Stimulated activated CD4-positive, alpha-beta T cell treated with anti-CD3 and anti-CD28 coated beads, Interleukin-4, amount 100 ng/mL, for 4 hours (primary cell): ENCODE measurements around the gene PTPRM.

Experiments used
- DNase-seq, 2 experiments: peaks; one replicate each; pipeline ENCODE4 v3.0.0-alpha.2; 2020

PTPRM gene

DNA sequence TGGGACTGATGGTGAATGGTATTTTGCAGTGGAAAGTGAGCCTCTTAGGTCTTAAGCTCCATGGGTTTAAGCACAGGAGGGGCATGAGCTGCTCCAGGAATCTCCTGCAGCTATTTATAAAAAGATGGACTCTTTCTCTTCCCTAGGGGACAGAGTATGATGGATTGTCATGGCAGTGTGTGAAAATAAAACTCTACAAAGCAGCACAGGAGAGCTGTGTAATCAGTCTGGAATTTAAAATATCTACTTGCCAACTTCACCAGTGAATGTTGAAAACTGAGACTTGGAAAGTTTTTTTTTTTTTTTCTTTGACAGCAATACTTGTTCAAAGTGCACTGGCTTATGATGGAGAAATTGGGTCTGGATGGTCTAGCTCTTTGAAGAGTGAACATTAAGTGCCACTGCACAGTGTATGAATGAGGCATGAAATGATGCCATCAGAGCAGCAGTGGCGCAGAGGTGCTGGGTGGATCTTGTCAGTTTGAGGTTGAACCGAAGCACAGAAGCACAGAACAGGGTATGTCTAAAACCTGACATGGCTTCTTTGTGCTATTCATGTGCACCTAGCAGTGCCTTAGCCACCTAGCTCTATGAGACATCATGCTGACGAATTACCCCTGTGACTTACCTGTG, 245.4 kb downstream of the PTPRM start:
- DNase-seq: no peak

DNA sequence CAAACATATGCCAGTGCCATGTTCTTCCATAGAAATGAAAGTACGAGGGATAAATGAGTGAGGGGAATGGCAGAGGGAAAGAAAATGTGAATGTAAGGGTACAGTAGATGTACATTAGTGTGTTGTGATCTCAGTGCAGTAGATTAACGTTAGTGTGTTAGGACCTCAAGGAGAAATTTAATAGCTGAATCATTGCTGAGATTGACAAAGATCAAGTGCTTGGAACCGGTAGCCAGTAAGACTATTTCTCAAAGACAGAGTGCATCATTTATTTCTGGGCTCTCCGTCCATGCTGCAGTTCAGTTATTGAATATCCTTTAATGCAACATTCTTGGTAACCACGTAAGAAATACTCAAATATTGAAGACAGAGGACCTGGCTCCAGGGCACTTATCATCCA, 246.0 kb downstream of the PTPRM start:
- no peak for DNase-seq

DNA sequence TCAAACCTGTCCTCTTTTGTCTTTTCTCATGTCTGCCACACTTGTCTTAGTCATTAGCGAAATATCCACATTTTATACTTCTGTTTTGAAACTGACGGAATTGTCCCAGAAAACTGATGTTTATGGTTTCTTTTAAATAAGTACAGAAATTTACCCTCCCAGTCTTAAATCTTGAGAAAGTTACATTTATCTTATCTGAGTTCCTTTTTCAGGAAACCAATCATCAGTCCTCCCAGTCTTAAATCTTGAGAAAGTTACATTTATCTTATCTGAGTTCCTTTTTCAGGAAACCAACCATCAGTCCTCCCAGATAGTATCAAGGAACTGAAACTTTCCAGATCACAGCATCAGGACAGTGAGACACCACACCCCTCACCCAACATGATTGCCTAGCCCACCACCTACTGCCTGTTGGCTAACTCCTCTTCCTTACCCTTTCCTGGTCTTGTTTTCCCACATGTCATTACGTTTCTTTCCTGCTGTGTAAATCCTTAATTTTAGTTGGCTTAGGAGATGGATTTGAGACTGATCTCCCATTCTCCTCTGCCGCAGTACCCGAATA, 247.7 kb downstream of the PTPRM start:
- DNase-seq: no peak

DNA sequence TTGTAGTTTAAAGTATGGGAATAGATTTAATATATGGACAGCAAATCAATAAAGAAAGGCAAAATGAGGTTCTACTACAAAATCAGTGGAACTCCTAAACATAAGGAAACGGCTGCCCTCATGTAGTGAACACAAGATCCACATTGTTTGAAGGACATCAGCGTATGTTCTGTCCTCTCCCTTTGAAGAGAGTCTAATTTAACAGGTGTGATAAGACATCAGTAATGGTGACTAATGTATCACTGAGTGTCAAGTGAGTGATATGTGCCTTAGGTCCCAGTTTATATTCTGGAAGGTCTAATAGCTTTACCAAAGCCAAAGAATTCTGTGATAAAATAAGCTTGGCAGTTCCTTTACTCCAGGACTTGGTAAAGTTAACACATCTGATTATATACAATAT, 248.7 kb downstream of the PTPRM start:
- DNase-seq: no peak

DNA sequence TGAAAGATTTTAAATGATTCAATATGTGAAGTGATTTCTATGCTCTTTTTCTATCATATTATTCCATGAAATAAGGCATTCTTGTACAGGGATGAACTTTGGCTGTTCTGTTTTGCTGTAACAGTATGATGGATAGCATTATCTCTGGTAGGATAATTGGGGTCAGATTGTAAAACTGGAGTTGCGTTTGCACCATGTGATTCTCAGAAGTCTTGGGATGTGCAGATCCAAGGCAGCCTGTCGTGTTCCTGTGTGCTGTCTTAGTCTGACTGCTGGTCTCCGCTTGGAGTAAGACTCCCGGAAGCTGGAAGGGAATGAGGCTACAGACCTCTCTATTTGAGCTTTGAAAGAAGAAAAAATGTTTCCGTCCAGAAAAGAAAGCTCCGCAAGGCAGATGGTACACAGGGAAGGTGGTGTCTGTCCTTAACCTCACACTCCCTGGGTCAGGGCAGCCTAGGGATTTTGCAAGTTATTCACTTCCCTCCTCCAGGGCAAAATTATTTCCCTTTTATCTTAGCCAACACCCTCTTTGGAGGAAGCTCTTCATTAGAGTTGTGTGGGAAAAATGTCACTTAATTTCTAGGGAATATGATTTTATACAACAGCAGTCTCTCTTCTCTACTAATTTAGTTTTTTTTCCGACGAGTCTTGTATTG, 250.6 kb downstream of the PTPRM start:
- DNase-seq: no peak

DNA sequence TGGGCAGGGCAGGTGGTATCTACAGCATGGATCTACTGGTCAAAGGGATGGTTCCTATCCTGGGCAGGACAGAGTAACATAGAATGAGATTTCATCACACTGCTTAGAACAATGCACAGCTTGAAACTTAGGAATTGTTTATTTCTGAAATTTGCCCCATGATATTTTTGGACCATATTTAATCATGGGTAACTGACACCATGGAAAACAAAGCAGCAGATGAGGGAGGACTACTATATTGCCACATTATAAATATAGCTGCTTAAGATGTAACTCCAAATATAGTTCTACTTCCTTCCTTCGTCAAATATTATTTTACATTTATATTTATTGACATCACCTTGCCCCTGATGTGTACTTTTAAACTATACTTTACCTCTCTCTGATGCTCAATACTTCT, 254.7 kb downstream of the PTPRM start:
- DNase-seq: no peak

DNA sequence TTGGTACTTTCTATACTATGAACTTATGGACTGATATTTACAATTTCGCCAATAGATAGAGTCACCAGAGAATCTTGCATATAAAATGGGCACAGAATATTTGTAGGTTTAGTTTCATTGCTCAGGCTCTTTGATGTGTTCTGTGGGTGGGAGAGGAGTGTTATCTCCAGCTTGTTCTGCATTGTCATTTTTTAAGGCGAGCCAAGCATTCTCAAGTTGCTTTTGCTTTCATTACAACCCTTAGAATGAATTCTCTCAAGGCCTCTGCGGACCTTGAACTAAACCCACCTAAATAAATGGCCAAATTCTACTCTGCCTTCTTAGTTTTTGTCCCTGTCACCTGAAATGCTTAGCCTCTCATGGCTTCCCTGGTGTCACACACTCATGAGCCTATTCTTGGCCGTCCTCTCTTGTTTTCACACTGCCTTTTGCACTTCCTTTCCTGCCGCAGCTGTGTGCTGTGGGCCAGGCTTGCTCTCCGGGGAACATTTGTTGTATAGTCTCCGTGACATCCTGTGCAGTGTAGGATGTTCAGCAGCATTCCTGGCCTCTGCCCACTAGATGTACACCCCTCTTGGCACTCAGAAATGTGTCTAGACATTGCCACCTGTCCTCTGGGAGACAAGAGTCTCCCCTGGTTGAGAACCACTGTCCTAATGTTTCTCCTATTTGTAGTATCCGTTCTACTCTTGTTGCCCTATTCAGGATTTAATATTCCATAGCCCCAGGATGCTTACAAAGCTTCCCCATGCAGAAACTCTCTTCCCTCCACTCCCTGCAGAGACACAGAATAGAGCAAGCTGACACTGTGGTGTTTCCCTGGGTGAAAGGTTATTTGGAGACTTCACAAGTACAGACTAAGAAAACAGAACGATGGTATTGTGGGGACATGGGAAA, 255.6 kb downstream of the PTPRM start:
- DNase-seq: no peak

DNA sequence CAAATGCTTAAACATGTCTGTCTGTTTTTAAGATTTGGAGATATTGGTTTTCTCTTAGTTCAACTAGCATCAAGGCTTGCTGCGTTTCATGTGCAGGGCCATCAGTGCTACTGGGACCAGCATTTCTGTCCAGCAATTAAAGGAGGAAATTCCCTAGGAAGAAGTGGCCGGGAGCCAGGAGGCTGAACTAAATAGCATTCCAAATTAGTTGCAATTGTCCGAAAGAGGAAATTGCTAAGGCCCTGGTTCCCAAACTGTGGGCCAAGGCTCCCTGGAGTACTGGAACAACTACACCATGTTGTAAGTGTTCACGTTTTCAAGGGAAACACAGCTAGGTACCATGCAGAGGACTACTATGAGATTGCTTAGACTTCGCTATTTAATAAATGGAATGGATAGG, 257.9 kb downstream of the PTPRM start:
- no peak for DNase-seq

DNA sequence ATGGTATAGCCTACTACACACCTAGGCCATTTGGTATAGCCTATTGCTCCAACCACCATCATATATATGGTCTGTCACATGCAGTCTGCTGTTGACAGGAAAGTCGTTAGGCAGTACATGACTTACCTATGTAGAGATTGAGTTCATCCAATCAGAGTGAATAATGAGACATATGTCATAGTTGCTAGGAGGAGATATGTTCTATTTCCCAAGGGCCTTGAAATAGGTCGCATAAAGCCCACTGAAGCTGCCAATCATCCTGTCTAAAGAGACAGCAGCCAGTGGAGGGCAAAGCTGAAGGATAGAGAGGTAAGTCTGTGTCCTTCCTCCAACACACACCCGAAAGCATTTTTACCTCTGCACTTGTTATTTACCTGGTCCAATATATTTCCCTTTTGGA, 263.4 kb downstream of the PTPRM start:
- no peak for DNase-seq

DNA sequence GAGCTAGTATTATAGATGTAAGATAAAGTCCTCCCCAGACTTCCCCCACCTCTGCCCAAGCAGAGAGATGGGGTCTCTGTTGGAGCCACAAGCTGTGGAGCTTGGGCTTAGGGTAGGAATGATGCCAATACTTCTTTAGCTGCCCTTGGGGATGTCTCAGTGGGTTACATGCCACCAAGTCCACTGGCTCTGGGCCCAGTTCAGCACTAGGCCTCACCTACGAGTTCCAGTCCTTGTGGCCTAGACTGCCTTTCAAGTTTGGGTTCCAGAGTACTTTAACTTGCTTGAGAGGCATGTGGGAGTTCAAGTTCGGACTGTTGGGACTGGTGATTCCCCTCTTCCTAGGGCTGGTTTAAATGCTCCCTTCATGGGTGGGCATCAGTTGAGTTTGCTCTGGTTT, 272.4 kb downstream of the PTPRM start:
- DNase-seq: no peak

DNA sequence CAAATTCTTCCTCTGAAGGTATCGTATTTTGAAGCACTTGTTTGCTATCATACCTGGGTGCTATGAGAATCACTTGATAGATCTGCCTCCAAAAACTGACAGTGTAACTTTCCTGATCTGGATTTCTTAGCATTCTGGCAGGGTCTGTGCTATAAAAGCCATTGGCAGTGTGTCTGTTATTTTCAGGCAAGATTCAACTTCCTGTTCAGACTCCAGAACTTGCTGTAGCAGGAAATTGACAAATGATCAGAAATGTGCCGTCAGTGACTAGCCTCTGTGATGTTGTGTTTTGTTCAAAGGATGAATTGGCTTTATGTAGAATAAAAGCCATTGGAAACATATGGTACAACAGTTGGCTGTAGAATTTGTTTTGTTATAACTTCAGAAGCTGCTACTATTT, 273.3 kb downstream of the PTPRM start:
- no peak for DNase-seq

DNA sequence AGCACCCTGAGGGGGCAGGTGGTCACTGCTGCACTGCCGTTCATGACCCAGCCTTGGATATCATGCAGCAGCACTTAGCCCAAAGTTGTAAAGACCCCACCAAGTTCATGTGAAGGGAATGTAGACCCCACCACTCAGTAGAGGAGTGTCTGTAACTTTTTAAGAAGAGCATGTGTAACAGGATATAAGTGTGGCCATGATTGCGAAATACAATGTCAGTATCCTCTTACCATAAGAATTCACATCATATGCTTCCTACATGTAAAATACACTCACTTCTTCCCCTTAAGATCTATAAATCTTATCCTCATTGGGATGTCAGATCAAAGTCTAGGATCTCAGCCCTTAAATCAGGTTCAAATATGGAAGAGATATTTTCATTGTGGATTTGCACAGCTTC, 276.9 kb downstream of the PTPRM start:
- no peak for DNase-seq

DNA sequence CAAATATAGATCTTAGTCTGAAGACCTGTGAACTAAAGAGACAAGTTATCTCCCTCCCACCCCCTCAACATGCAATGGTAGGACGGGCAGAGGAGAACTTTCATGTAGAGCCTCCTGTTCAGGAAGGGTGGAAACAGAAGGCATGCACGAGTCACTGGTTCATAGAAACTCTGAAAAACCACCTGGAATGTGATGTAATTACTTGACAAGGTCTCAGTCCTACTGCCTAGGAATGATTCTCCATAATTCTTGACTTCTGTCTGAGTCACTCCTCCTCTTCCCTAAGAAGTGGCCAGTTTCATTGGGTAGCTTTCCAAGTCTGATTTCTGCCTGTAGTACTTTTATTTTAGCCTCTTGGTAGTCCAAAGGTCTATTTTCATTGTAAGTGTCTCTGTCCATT, 277.3 kb downstream of the PTPRM start:
- no peak for DNase-seq

DNA sequence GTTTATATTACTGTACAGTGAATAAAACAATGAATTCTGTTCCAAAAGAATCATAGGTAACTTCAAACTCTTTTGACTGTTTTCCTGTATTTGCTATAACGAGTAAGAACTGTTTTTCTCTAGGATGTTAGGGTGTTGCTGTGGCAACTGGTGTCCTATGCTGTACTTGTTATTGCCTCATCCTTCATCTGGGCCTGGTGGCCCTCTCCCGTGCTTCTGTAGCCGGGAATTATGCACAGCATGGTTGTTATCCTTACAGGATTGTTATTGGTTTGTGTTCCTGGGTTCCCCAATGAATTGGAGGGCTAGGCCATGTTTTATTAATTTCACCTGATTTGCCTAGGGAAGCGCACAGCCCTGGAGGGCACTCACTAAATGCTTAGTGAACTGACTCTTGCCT, 279.2 kb downstream of the PTPRM start:
- no peak for DNase-seq

DNA sequence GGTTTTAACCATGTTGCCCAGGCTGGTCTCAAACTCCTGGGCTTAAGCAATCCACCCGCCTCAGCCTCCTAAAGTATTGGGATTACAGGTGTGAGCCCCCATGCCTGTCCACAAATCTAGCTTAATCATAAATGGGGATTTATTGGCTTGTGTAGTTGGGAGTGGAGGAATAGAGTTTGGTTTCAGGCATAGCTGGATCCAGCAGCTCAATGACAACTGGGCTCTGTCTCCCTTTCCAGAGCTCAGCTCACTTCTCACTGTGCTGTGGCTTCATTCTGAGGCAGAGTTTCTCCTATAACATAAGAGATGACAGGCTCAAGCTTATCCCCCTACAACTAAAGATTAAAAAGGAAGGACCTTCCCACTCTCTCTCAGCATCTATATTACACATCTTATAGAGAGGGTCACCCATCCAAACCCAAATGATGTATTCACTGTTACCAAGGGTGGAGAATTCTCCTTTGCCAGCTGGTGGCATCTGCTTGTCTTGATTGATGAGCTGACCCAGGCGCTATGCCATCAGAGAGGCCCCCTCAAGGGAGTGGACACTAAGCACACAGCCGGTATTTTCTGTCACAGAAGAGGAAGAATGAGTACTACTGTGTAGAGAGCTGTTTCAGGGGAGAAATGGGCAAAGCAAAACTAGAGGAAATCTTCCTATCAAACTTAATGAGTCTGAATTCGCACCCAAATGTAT, 280.4 kb downstream of the PTPRM start:
- DNase-seq: no peak

DNA sequence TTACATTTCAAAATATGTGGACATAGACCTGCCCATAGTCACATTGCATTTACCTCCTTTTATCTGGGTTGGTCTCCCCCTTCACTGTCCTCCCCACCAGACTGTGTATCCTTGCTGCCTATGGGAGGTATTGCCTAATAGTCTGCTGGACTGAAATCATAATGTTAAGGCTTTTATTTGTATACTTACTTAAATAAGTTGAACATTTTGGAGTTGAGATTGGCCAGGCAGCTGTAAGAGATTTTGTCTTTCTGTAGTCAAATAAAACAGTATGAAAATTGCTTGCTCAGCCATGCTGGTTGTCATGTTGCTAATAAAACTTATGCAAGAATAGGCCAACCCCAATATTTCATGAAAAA, 280.9 kb downstream of the PTPRM start:
- no peak for DNase-seq

DNA sequence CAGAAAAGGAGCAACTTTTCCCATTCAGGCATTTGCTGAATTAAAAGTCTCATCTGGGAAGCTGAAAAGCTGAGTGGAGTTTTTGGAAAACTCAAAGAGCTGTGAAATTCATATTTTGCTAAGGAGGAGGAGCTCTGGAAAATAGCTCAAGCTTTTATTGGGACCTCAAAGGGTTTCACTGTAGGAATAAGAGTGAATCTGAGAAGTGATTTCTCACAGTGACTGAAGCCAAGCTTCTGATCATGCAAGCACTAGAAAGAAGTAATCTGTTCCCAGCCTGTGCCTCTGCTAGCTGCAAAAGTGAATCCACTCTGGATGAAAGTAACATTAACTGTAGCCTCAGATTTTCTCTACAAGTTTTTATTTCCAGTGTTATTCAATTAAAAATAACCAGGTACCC, 283.3 kb downstream of the PTPRM start:
- DNase-seq: no peak

DNA sequence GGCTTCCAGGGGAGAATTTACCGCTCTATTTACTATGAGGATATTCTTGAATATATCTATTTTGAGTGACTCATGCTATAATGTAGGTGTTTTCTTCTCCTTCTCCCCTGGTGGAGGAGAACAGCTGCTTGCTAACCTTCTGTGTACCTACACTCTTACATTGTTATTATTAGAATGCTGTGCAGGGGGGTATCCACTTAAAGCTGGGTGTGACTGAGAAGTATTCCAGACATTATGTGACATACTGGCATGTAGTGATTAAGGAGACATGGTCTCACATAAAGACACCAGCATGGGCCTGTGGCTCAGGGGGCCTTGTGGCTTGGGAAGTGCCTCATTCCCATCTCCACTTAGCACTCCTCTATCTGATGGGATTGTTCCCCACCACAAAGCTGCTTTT, 287.9 kb downstream of the PTPRM start:
- DNase-seq: no peak

DNA sequence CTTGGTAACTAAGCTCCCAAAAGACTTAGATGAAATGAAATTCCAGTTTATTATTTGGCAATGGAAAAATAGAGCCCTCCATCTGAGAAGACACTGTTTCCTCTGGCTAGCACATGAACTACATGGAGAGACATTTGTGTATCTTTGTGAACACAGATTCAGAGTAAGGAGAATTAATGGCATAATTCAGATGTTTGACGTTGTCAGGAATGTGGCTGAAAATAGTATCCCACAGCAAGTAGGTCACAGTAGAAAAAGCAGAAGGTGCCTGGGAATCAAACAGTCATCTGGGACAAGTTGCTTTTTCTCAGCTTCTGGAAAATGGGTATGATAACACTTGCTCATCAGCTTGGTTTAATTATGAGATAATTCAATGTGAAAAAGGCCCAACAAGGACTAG, 288.6 kb downstream of the PTPRM start:
- DNase-seq: no peak

DNA sequence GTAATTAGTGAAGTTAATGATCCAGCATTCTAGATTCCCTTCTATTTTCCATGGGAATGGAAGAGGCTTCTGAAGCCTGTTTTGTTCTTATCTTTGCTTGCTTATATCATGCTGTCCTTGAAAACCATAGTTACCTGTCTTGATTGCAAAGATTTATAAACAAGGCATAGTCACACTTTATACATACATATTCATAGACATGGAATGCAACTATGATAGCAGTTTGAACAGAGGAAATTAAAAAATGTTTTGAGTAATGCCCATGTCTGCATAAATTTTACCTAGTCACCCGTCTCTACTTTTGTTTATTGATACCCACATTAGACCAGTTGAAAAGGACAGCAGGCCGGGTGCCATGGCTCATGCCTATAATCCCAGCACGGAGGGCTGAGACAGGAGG, 289.0 kb downstream of the PTPRM start:
- no peak for DNase-seq

DNA sequence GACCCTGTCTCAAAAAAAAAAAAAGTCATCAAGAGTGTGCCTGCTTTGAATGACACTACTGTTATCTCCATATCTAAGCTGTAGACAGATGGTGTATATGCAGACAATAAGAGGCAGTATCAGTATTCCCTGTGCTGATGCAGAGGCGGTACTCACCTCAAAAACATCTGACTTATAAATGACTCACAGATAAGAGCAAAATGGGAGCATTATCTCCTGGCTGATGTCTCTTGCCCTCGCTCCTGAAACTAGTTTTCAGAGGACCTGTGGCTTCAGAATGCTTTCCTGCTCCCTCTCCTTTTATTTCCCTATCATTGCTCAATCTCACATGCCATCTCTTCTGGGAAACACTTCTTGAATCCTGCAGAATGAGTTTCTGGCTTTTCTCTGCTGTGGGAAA, 289.6 kb downstream of the PTPRM start:
- DNase-seq: no peak

DNA sequence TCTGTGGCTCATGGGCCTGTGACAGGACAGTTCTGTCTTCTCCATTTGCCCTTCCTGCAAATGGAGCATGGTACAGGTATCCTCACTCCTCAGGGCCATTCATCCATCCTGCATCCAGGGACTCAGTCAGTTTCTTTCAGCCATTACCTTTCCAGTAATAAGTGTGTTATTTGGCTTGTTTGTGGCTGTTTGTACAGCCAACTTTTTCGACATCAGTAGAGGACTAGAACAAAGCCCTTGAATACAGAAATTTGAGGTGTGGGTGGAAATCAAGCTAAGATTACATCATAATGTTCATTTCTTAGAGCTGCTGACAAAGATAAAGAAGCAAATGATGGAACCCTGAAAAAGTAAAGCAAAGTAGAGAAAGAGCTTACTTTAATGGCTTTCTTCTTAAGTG, 290.4 kb downstream of the PTPRM start:
- no peak for DNase-seq

DNA sequence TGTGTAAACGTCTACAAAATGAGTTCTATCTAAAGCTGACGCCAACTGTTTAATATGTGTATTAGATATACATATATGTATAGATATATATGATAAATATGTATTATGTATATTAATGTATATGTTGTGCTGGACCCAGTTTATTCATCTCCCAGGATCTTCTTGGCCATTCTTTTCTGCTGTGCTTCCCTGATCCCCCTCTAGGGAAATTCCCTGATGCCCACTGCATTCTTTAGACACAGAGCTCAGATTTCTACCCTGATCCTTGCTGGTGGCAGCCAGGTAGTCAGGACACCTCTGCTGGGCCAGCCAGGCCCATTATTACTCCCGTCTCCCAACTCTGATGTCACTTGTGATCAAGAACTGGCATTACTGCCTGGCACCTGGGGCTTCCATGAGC, 292.0 kb downstream of the PTPRM start:
- no peak for DNase-seq
